ENCODE results near the gene CPLX4. TPM values are rescaled to one million over a fixed set of nuclear protein-coding genes. Genes with fewer than 3 reads are reported as not detected.

CPLX4 gene
- total RNA-seq, 4 donors from 2014 or later: not detected

DNA sequence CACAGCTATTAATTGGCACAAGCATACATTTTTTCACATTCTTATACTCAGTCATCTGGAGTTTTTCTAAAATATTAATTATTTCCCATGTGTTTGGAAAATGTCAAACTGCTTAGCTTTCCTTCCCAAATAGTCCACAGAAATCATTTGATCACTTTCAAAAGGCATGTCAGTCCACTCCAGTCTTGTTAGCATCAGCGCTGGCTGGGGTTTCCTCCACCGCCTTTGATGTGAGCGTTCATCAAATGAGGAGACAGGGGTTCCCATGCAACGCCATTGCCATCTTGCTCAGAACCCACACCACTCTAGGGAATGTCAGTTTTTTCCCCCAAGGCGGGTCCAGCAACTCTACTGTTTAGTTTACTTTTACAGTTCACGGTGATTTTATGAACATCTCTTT, 32.1 kb downstream of the CPLX4 start:
- DNase-seq: no peak
- no peak overlapping the region for H3K4me3 ChIP-seq
- H3K27me3 ChIP-seq: peaks cover 0 to 8% of the 10 kb centered on the region in 2 donors
- H3K9me3 ChIP-seq: no peaks in the 10 kb centered on the region
- H3K27ac ChIP-seq: no peak overlapping the region
- TF ChIP-seq, protein P1, sequence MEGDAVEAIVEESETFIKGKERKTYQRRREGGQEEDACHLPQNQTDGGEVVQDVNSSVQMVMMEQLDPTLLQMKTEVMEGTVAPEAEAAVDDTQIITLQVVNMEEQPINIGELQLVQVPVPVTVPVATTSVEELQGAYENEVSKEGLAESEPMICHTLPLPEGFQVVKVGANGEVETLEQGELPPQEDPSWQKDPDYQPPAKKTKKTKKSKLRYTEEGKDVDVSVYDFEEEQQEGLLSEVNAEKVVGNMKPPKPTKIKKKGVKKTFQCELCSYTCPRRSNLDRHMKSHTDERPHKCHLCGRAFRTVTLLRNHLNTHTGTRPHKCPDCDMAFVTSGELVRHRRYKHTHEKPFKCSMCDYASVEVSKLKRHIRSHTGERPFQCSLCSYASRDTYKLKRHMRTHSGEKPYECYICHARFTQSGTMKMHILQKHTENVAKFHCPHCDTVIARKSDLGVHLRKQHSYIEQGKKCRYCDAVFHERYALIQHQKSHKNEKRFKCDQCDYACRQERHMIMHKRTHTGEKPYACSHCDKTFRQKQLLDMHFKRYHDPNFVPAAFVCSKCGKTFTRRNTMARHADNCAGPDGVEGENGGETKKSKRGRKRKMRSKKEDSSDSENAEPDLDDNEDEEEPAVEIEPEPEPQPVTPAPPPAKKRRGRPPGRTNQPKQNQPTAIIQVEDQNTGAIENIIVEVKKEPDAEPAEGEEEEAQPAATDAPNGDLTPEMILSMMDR (IDR thresholded peaks at IDR 0.05): no peak
- no peak for TF ChIP-seq POLR2A (IDR thresholded peaks at IDR 0.05)
- no peaks in the 10 kb centered on the region for H3K4me1 ChIP-seq
- H3K36me3 ChIP-seq: no peaks in the 10 kb centered on the region
- intact Hi-C loops (cut with DNase I; ENCODE audit: low total_unique reads): no loop called here

- DNase-seq: no peak
- Histone ChIP-seq H3K9me3 (no peaks in the 10 kb centered on the region), H3K4me1 (no peaks in the 10 kb centered on the region), H3K27ac (no peak overlapping the region), H3K27me3 (peaks cover 0 to 10% of the 10 kb centered on the region in 2 donors), H3K4me3 (no peak overlapping the region), H3K36me3 (no peaks in the 10 kb centered on the region)
- TF ChIP-seq, protein P1 (IDR thresholded peaks at IDR 0.05): no peak
- no peak for TF ChIP-seq POLR2A (IDR thresholded peaks at IDR 0.05)
- intact Hi-C loops (cut with DNase I; ENCODE audit: low total_unique reads): no loop called here
These were observed 36.1 kb downstream of the CPLX4 start for GRCh38 chr18:59282341-59282740.

- TF ChIP-seq POLR2A (IDR thresholded peaks at IDR 0.05): no peak
- TF ChIP-seq, protein P1 (IDR thresholded peaks at IDR 0.05): no peak
- Histone ChIP-seq H3K4me3 (no peak overlapping the region), H3K4me1 (no peaks in the 10 kb centered on the region), H3K27me3 (peaks cover 0 to 14% of the 10 kb centered on the region in 2 donors), H3K27ac (no peak overlapping the region), H3K9me3 (no peaks in the 10 kb centered on the region), H3K36me3 (no peaks in the 10 kb centered on the region)
- intact Hi-C loops (cut with DNase I; ENCODE audit: low total_unique reads): no loop called here
- DNase-seq: no peak
These were observed 38.7 kb downstream of the CPLX4 start for GRCh38 chr18:59279722-59280121.

DNA sequence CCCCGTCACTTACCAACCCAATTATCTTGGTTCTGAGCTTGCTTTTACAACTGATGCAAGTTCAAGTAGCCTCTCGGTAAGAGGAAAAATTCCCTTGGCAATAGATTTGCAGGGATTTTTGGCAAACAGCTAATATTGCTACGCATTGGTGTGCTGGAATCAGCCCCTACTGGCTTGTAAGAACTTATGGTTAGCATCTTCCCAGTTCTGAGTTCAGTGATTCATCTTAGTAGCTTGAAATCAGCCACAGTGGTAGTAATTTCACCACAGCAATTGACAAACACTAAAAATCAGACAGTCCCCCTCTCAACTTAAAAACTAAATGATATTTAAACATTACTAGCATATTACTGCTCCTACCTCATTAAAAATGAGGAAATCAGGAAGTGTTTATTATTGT, 39.3 kb downstream of the CPLX4 start:
- Histone ChIP-seq H3K4me1 (no peaks in the 10 kb centered on the region), H3K36me3 (no peaks in the 10 kb centered on the region), H3K4me3 (no peak overlapping the region), H3K27ac (no peak overlapping the region), H3K27me3 (peaks cover 2 to 19% of the 10 kb centered on the region in 2 donors), H3K9me3 (no peaks in the 10 kb centered on the region)
- DNase-seq: no peak
- no peak for TF ChIP-seq POLR2A (IDR thresholded peaks at IDR 0.05)
- TF ChIP-seq, protein P1 (IDR thresholded peaks at IDR 0.05): no peak
- intact Hi-C loops (cut with DNase I; ENCODE audit: low total_unique reads): no loop called here

DNA sequence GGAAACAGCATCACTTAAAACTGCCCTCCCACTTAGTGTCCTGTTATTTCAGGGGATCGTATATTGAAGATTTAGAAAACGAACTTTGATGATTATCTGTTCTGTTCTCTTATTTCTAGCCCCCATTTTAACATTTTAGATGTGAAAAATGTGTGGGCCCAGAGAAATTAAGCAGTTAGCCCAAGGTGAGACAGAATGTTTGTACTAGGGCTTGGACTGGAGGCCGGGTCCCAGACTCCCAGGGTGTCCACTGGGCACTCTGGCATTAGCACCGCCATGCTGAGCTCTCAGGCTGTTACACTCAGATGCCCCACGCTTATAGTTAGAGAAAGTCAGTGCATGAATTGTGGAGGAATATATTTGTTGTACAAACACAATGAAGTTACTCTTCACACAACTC, 39.7 kb downstream of the CPLX4 start:
- Histone ChIP-seq H3K9me3 (no peaks in the 10 kb centered on the region), H3K27ac (no peak overlapping the region), H3K4me1 (peaks cover 0 to under 1% of the 10 kb centered on the region in 2 donors), H3K27me3 (peaks cover 6 to 23% of the 10 kb centered on the region in 2 donors), H3K4me3 (no peak overlapping the region), H3K36me3 (no peaks in the 10 kb centered on the region)
- DNase-seq: no peak
- no peak for TF ChIP-seq POLR2A (IDR thresholded peaks at IDR 0.05)
- TF ChIP-seq, protein P1 (IDR thresholded peaks at IDR 0.05): no peak
- intact Hi-C loops (cut with DNase I; ENCODE audit: low total_unique reads): no loop called here
